Keratinocyte (primary cell): Measurements from ENCODE around the gene ITPR1. TPM values are rescaled to one million over a fixed set of nuclear protein-coding genes. Genes with fewer than 3 reads are reported as not detected.
A peak's percentile ranks its signal among the peaks of the same experiment; 100 is the strongest.

Experiments used
- DNase-seq: peaks from one replicate; pipeline ENCODE4 v3.0.0-alpha.2; 2011; ENCODE audit warnings: low read depth, missing footprints, low spot score
- FAIRE-seq: peaks from 2 replicates; lab custom pipeline; 2011; peaks lifted over from hg19 to GRCh38; lab: Jason Lieb, UNC
- H2AFZ ChIP-seq: 2 replicates; pipeline ENCODE4 v1.6.0; 2012; ENCODE audit warnings: low read length, control low read depth, inconsistent platforms; ENCODE audit not compliant: control insufficient read depth
- H3K27ac ChIP-seq: 2 replicates; pipeline ENCODE4 v1.5.1; 2011; ENCODE audit warnings: low read length; ENCODE audit not compliant: control insufficient read depth, insufficient read depth
- H3K27me3 ChIP-seq: 3 replicates; pipeline ENCODE4 v1.6.0; 2011; ENCODE audit warnings: low read length; ENCODE audit not compliant: control insufficient read depth, insufficient read depth; ENCODE audit errors: extremely low read depth
- H3K36me3 ChIP-seq, 2 experiments: 2 replicates in 1 of 2; 3 replicates in 1 of 2; pipeline ENCODE4 v1.5.1; 2011; ENCODE audit warnings: low read length in 2 of 2, mild to moderate bottlenecking in 1 of 2; ENCODE audit not compliant: control insufficient read depth in 2 of 2, insufficient read depth in 2 of 2; ENCODE audit errors: extremely low read depth in 1 of 2
- H3K4me1 ChIP-seq: 3 replicates; pipeline ENCODE4 v1.5.1; 2011; ENCODE audit warnings: low read length; ENCODE audit not compliant: control insufficient read depth, insufficient read depth; ENCODE audit errors: extremely low read depth
- H3K4me2 ChIP-seq: 3 replicates; pipeline ENCODE4 v1.6.0; 2011; ENCODE audit warnings: low read depth, low read length; ENCODE audit not compliant: control insufficient read depth, insufficient read depth; ENCODE audit errors: extremely low read depth
- H3K4me3 ChIP-seq, 3 experiments: fragments of 200-600 bp in 1 of 3; sonication (generic) in 1 of 3; 2 replicates in 2 of 3; 3 replicates in 1 of 3; pipeline ENCODE4 v1.5.1; 2011 to 2016; ENCODE audit warnings: low read length in 3 of 3, mild to moderate bottlenecking in 3 of 3, control low read depth in 2 of 3, inconsistent platforms in 1 of 3, low read depth in 1 of 3, mixed read lengths in 1 of 3, mixed run types in 1 of 3, moderate library complexity in 1 of 3; ENCODE audit not compliant: control insufficient read depth in 2 of 3, insufficient read depth in 2 of 3; ENCODE audit errors: extremely low read depth in 1 of 3
- H3K79me2 ChIP-seq: 2 replicates; pipeline ENCODE4 v1.6.0; 2012; ENCODE audit warnings: low read length; ENCODE audit not compliant: control insufficient read depth, insufficient read depth
- H3K9ac ChIP-seq: 3 replicates; pipeline ENCODE4 v1.6.0; 2011; ENCODE audit warnings: low read length; ENCODE audit not compliant: control insufficient read depth, insufficient read depth; ENCODE audit errors: extremely low read depth
- H3K9me1 ChIP-seq: 3 replicates; pipeline ENCODE4 v1.6.0; 2011; ENCODE audit warnings: low read length; ENCODE audit not compliant: control insufficient read depth, insufficient read depth; ENCODE audit errors: extremely low read depth
- H3K9me3 ChIP-seq: 2 replicates; pipeline ENCODE4 v1.5.1; 2012; ENCODE audit warnings: low read depth, low read length; ENCODE audit not compliant: control insufficient read depth
- H4K20me1 ChIP-seq: 3 replicates; pipeline ENCODE4 v1.6.0; 2011; ENCODE audit warnings: low read length; ENCODE audit not compliant: control insufficient read depth, insufficient read depth; ENCODE audit errors: extremely low read depth
- EZH2 ChIP-seq: IDR thresholded peaks from one replicate; pipeline ENCODE4 v1.6.1; 2012; ENCODE audit warnings: inconsistent platforms, mild to moderate bottlenecking, low read length, moderate library complexity
- dilution Hi-C: fragments of 300-500 bp; cut with MboI; formaldehyde crosslinking; loops from one replicate; pipeline ENCODE4 v1.7.0; 2020; ENCODE audit warnings: low sequenced_read_pairs; ENCODE audit not compliant: extremely low pct_ligation_motif_present
- polyA plus RNA-seq, 5 experiments: library from polyadenylated mRNA; depleted of rRNA in 3 of 5; stranded (reverse) in 3 of 5; stranded (forward) in 1 of 5; unstranded in 1 of 5; fragments of >200 nt; gene quantifications; 1 replicate in 1 of 5; 2 replicates in 3 of 5; 3 replicates in 1 of 5; pipeline versions ENCODE4 v1.2.1 to v1.2.3, GENCODE V29; 2011 to 2012; ENCODE audit warnings: missing spikeins in 2 of 5, low read depth in 1 of 5, low replicate concordance in 1 of 5
- TF ChIP-seq, protein P1 (sequence below), 3 experiments: IDR thresholded peaks in 1 of 3; conservative IDR thresholded peaks in 1 of 3; optimal IDR thresholded peaks in 1 of 3; 2 replicates in 2 of 3; 3 replicates in 1 of 3; pipeline versions ENCODE3 to v1.5.1; 2011; ENCODE audit warnings: low read length in 3 of 3, mild to moderate bottlenecking in 3 of 3, moderate library complexity in 2 of 3, control low read depth in 1 of 3, inconsistent platforms in 1 of 3; ENCODE audit not compliant: insufficient read depth in 2 of 3; ENCODE audit errors: extremely low read depth in 1 of 3

Gene ITPR1
- polyA plus RNA-seq, 1 donor (not counting 4 experiments of a cell fraction or from before 2014, with no cell fraction given), result 3.5 TPM

DNA sequence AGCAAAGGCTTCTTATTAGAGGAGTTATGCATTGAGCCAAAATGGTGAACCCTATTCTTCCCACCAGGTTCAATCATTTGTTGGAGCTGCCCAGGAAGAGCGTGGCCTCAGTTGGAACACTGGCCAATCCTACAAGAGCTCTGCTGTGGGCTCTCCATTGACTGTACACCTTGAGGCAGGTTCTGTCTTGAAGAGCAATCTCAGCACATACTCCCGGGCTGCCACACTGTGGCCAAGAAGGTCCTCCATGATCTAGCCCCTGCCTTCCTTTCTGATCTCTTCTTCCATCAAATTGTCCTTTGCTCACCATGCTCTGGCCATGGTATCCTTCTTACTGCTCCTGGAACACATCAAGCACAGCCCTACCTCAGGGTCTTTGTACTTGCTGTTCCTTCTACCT is 20.4 kb upstream of the ITPR1 start:
- DNase-seq (no peak), FAIRE-seq (no peak)
- Histone ChIP-seq H3K27me3 (peaks cover 10% of the 10 kb centered on the region), H3K27ac (no peak overlapping the region), H3K4me2 (no peak overlapping the region), H3K36me3 (no peaks in the 10 kb centered on the region), H3K4me3 (no peak overlapping the region), H3K9me3 (no peaks in the 10 kb centered on the region), H2AFZ (no peak overlapping the region), H3K9me1 (no peaks in the 10 kb centered on the region), H4K20me1 (no peaks in the 10 kb centered on the region), H3K9ac (no peak overlapping the region), H3K79me2 (no peaks in the 10 kb centered on the region), H3K4me1 (no peaks in the 10 kb centered on the region)
- dilution Hi-C loops, result no loop called here
- TF ChIP-seq EZH2, result no peak
- TF ChIP-seq, protein P1, sequence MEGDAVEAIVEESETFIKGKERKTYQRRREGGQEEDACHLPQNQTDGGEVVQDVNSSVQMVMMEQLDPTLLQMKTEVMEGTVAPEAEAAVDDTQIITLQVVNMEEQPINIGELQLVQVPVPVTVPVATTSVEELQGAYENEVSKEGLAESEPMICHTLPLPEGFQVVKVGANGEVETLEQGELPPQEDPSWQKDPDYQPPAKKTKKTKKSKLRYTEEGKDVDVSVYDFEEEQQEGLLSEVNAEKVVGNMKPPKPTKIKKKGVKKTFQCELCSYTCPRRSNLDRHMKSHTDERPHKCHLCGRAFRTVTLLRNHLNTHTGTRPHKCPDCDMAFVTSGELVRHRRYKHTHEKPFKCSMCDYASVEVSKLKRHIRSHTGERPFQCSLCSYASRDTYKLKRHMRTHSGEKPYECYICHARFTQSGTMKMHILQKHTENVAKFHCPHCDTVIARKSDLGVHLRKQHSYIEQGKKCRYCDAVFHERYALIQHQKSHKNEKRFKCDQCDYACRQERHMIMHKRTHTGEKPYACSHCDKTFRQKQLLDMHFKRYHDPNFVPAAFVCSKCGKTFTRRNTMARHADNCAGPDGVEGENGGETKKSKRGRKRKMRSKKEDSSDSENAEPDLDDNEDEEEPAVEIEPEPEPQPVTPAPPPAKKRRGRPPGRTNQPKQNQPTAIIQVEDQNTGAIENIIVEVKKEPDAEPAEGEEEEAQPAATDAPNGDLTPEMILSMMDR (optimal IDR thresholded peaks at IDR 0.05 in 1 of 3, IDR thresholded peaks at IDR 0.05 in 1 of 3, conservative IDR thresholded peaks at IDR 0.05 in 1 of 3; ENCODE audit: extremely low read depth in 1 of 3, insufficient read depth in 2 of 3, low read length in 3 of 3), result peak in 1 of 3 experiments; percentile 6

DNA sequence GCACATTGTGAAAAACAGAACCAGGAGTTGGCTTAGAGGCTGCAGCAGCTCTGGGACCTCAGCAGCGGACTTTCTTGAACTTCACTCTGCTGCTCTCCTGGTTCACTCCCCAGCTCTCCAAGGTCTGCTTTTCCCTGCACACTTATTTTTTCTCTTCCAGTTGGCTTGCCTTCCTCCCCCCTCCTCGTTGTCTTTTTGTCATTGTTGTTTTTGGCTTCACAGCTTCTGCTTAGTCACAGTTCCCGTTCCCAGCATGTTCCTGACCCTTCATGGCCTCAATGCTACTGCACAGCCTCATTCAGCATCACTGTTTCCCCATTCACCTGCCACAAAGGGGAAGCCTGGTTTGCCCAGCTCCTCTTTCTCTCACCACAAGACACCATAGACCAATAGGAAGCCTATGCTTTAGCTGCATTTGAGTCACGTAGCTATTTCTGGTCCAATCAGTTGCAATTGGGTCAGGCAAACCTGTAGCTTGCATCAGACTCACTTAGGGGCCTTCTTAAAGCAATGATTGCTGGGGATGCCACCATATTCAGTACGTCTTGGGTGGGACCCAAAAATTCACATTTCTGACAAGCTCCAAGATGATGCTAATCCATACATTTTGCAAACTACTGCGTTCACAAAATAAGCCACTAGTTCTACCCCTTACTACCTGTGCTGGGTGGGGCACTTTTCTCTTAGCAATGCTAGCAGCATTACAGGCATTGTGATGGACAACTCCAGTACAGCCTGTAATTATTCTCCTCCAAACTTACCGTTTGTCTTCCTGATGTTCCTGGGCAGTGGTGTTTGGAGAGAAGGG is 18.3 kb upstream of the ITPR1 start:
- H3K9me3 ChIP-seq, result no peaks in the 10 kb centered on the region
- no peak overlapping the region for H3K4me3 ChIP-seq
- DNase-seq, result no peak
- dilution Hi-C loops, result no loop called here
- H3K4me2 ChIP-seq, result no peak overlapping the region
- H4K20me1 ChIP-seq, result no peaks in the 10 kb centered on the region
- H3K9ac ChIP-seq, result no peak overlapping the region
- H3K36me3 ChIP-seq, result no peaks in the 10 kb centered on the region
- no peak for FAIRE-seq
- H3K27me3 ChIP-seq, result peaks cover 10% of the 10 kb centered on the region
- no peak overlapping the region for H2AFZ ChIP-seq
- no peaks in the 10 kb centered on the region for H3K4me1 ChIP-seq
- H3K9me1 ChIP-seq, result no peaks in the 10 kb centered on the region
- no peak for TF ChIP-seq EZH2
- TF ChIP-seq, protein P1 (optimal IDR thresholded peaks at IDR 0.05 in 1 of 3, IDR thresholded peaks at IDR 0.05 in 1 of 3, conservative IDR thresholded peaks at IDR 0.05 in 1 of 3; ENCODE audit: extremely low read depth in 1 of 3, insufficient read depth in 2 of 3, low read length in 3 of 3), result no peak
- no peak overlapping the region for H3K27ac ChIP-seq
- no peaks in the 10 kb centered on the region for H3K79me2 ChIP-seq
